GM12874 (cell line): ENCODE results near the gene CD207.
A peak's percentile ranks its signal among the peaks of the same experiment; 100 is the strongest.

Experiments used
- TF ChIP-seq, protein P1 (sequence below): IDR thresholded peaks from 2 replicates; pipeline ENCODE4 v1.5.1; 2011; ENCODE audit warnings: low read depth, mild to moderate bottlenecking, control low read depth, low read length, moderate library complexity; ENCODE audit not compliant: insufficient read depth

Gene CD207

DNA sequence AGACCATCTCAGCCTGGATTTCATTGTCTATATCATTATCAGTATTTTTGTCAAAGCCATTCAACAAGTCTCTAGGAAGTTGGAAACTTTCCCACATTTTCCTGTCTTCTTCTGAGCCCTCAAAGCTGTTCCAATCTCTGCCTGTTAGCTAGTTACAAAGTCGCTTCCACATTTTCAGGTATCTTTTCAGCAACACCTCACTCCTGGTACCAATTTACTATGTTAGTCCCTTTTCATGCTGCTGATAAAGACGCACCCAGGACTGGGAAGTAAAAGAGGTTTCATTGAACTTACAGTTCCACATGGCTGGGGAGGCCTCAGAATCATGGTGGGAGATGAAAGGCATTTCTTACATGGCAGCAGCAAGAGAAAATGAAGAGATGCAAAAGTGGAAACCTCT, 35.9 kb downstream of the CD207 start:
- TF ChIP-seq, protein P1, sequence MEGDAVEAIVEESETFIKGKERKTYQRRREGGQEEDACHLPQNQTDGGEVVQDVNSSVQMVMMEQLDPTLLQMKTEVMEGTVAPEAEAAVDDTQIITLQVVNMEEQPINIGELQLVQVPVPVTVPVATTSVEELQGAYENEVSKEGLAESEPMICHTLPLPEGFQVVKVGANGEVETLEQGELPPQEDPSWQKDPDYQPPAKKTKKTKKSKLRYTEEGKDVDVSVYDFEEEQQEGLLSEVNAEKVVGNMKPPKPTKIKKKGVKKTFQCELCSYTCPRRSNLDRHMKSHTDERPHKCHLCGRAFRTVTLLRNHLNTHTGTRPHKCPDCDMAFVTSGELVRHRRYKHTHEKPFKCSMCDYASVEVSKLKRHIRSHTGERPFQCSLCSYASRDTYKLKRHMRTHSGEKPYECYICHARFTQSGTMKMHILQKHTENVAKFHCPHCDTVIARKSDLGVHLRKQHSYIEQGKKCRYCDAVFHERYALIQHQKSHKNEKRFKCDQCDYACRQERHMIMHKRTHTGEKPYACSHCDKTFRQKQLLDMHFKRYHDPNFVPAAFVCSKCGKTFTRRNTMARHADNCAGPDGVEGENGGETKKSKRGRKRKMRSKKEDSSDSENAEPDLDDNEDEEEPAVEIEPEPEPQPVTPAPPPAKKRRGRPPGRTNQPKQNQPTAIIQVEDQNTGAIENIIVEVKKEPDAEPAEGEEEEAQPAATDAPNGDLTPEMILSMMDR, result no peak

DNA sequence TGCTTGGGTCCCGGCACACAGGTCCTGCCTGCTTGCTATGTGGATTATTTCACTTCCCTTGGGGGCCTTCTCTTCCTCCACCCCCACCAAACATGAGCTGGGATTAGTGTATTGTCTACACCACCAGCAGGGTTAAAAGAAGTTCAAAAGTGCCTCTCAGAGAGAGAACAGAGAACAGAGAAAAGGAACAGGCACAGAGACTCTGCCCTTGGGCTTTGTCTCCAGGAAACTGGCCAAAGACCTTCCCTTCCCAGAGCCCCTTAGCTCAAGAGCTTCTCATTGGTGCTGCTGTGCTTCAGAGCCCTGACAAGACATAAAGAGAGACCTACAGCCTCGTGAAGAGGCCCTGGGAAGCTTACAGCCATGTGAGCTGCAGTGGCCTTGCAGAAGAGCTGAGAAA, 38.1 kb downstream of the CD207 start:
- TF ChIP-seq, protein P1, result no peak

DNA sequence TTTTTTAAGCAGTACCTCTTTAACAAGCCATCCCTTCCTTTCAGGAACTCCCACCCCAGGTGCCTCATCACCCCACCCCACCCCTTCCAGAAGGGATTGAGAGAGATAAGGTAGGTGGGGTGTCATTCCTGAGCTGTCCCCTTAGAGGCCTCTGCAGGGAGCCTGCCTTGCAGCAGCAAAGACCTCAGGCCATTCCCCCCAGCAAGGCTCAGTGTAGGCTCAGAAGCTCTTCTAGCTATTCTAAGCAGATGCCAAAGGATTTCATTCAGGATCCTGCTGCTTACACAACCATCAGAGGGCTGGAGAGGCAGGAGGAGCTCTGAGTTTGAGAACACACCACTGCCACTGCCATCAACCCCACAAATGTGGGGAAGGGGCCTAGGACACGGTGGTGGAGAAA, 39.4 kb downstream of the CD207 start:
- TF ChIP-seq, protein P1, result no peak

DNA sequence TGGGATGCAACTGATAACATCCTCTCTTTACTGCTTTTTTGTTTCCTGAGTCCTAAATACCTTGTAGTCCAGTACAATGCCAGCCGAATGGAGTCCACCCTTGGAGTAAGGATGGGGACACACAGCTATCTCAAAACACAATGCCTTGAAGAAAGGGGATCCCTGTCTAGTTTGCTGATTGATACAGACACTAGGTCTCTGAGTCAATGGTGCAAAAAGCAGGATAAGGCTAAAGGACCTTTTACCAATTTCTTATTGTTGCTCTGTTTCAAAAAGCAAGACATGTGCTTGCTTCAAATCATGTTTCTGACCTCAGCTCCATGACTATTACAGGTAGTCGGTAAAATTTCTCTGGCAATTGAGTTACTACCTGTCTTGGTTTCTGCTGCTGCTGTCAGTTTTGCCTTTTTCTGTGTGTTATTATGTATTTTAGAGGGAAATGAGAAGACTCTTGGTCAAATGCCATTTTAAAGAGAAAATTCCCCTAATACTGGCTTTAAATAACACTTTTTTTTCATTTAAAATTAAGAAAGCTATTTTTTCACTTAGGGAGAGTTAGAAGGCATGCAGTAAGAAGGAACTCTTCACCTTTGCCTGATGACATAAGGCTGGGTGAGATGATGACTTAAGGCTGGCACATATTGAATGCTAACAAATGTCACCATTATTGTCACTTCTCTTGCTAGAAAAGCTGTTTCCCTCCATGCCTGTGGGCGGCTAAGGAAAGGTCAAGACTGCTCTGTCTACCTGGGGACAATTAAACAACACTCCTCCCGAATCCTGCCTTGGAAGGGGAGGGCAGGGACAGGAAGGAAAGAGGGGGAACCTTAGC, 40.2 kb downstream of the CD207 start:
- TF ChIP-seq, protein P1, result no peak

DNA sequence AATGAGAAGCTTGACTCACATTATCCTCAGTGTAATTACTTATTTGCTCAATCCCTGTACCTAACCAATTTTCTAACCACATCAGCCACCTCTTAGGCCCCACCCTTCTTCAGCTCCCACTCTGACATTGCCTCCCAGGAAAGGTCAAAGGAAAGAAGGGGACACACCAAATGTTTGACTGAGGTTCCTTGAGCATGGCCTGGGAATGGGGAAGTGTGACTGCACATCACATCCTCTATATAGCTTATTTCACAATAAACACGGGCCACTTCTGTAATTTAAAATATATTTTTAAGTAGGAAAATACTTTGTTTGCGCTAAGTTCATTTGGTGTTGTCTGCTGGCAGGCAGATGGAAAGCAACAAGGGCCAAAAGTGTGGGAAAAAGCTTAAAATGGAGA, 42.2 kb downstream of the CD207 start:
- TF ChIP-seq, protein P1, result no peak

DNA sequence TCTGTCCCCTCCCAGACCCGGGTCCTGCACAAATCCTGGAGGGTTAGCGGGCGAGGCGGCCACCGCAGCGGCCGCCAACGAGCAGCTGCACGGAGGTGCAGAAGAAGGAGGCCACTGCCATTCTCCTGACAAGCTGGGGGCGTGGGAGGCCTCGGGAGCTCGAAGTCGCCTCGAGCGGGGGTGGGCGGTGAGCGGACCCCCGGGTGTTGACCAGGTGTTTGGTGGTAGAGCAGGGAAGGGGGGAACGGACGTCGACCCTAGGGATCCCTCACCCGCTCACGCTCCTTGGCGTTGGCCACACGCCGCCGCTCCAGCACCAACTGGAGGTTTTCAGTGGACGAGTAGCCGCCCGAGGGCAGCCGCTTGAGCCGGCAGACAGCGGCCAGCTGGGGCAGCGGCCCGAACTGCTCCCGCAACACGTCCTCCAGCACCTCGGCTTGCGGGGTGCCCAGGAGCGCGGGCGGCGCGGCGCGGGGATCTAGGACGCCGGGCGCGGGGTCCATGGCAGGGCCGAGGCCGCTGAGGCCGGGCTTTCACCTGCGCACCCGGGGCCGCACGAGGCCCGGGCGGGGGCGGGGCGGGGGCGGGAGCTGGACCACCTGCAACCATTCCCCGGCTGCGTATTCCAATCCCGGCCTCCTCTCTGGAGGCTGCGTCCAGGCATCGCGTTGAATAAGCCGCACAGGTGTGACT, 45.3 kb downstream of the CD207 start, which contains the start of gene FIGLA:
Gene FIGLA (minus strand): TSS at position 508 of the 693 bp plus-strand sequence. CDS start 5 bp downstream, at position 503.
- TF ChIP-seq, protein P1, result no peak

DNA sequence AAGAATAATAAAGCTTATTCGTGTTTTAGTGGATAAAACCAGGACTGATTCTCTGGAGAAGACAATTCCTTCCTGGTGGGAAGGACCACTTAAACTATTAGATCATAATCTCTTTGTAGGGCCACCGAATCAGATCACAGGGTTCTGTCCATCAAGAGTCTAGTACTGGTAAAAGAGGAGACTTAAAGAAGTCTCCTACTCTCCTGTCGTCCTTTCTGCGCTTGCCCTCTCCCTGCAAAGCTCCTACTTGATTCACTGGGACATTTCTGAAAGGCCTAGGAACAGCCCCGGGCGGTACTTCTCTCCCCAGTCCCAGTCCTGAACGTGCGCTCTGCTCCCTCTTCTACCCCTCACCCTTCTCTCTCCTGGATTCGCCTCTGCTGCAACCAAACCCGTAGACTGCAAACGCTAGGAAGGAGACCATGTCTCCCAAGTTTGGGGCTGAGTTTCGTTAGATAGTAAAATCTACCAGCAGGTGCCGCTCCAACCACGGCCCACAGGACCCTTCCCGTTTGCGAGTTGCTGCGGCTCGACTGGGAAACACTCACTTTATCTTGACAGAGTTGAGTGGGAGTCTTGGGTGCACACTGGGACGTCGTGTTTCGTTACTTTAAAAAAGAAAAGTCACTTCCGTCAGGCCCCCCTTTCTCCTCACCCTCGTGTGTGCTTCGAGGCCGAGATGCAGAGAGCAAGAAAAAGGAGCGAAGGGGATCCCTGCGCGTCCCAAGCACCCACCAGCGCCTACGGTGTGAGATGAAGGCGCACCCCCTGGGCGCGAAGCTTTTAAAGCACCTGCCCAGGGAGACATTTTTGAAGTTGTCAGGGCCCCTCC, 46.1 kb downstream of the CD207 start:
- TF ChIP-seq, protein P1, result peak; percentile 49
